MM.1S (cell line): ENCODE data around the gene PMAIP1.

Experiments
- CTCF ChIP-seq: fragments of 300-600 bp; sonication (generic); IDR thresholded peaks from 2 replicates; pipeline ENCODE4 v1.5.1; 2016; ENCODE audit warnings: antibody characterized with exemption, low read length, mixed read lengths
- EZH2 ChIP-seq: fragments of 300-600 bp; sonication (generic); optimal IDR thresholded peaks from 2 replicates; pipeline ENCODE3; 2017; ENCODE audit warnings: low read depth, mild to moderate bottlenecking, antibody characterized with exemption, low read length, mixed read lengths
- EZH2phosphoT487 ChIP-seq: fragments of 300-600 bp; sonication (generic); IDR thresholded peaks from 2 replicates; pipeline ENCODE4 v1.6.1; 2018; ENCODE audit warnings: antibody characterized with exemption, low read length

- TF ChIP-seq CTCF (no peak), EZH2 (no peak), EZH2phosphoT487 (no peak)
Observed at GRCh38 chr18:59892123-59892522, 7.7 kb upstream of the PMAIP1 start.
